IPS-11a (cell line): Measurements from ENCODE around the gene MED1.
A peak's percentile ranks its signal among the peaks of the same experiment; 100 is the strongest.
"Not testable (repeated sequence)": the region's sequence is repeated elsewhere in the genome, so short reads cannot be mapped to it uniquely, and the experiment has no call there.

Experiments
- H3K4me3 ChIP-seq: one replicate; pipeline ENCODE4 v1.5.1; 2013; ENCODE audit warnings: low read depth, low read length, control low read depth

The MED1 gene

GRCh38 chr17:39443326-39443725 lies 7.7 kb downstream of the MED1 start:
- no peak overlapping the region for H3K4me3 ChIP-seq

DNA sequence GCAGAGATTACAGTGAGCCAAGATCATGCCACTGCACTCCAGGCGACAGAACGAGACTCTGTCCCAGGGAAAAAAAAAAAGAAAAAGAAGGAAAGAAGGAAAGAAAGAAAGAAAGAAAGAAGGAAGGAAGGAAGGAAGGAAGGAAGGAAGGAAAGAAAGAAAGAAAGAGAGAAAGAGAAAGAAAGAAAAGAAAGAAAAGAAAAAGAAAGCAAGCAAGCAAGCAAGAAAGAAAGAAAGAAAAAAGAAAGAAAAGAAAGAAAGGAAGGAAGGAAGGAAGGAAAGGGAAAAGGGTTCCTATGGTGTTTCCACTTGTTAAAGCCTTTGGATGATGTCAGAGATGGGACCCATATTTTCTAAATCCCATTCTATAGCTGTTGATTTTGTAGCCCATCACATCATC lies 11.2 kb downstream of the MED1 start:
- H3K4me3 ChIP-seq: not testable (repeated sequence)

- no peak overlapping the region for H3K4me3 ChIP-seq
These were observed 21.5 kb downstream of the MED1 start for GRCh38 chr17:39429600-39429999.

- H3K4me3 ChIP-seq: no peak overlapping the region
These were observed 34.9 kb downstream of the MED1 start for GRCh38 chr17:39416141-39416540.

GRCh38 chr17:39410279-39410678 lies 40.8 kb downstream of the MED1 start:
- H3K4me3 ChIP-seq: no peak overlapping the region

DNA sequence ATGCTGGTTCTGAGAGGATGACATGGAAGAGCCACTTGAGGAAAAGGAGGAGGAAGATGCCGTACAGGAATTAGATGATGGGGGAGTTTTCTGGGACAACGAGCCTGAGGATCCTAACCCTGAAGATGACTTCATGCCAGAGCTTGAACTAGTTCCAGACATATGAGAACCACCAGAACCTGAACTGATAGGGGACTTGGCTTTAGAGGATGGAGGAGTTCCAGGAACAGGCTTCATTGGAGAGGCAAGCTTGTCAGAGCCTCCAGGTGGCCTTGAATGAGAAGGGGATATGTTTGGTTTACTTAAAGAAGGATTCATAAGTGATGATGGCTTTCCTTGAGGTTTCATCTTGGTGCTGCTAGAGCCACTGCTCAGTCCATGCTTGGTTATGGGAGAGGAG lies 42.7 kb downstream of the MED1 start:
- no peak overlapping the region for H3K4me3 ChIP-seq

DNA sequence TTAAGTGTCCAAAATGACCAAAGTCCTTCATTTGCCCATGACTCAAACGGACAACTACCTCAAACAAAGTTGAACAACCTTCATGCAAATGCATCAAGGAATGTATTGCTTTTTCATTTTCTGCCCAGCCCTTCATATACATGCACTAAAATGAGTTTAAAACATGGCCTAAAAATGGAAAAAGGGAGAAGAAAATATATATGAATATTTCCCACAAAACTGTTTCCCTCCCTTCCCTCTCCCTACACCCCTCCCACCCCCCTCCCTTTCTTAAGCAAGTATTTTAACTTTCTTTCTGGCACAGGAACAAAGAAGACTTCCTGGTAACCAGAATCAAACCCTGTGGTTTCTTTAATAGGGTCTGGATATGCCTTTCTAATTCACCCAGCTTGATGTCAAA lies 44.1 kb downstream of the MED1 start:
- H3K4me3 ChIP-seq: no peak overlapping the region

DNA sequence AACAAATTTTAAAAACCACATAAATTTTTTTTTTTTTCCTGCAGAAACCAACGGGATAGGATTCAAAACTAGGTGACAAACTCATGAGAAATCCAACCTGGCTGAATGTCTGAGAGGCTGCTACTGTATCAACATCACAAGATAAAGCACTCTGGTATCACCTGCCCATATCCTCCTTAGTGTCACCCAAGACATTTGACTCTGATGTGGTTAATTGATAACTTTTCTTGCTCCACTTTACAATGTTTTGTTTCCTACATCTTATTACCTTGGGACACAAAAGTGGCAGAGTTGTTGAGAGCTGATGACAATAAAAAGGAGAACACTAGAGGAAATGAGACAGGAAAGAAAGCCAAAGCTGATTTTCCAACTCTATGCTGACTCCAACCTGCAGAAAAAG lies 45.6 kb downstream of the MED1 start:
- H3K4me3 ChIP-seq: no peak overlapping the region

DNA sequence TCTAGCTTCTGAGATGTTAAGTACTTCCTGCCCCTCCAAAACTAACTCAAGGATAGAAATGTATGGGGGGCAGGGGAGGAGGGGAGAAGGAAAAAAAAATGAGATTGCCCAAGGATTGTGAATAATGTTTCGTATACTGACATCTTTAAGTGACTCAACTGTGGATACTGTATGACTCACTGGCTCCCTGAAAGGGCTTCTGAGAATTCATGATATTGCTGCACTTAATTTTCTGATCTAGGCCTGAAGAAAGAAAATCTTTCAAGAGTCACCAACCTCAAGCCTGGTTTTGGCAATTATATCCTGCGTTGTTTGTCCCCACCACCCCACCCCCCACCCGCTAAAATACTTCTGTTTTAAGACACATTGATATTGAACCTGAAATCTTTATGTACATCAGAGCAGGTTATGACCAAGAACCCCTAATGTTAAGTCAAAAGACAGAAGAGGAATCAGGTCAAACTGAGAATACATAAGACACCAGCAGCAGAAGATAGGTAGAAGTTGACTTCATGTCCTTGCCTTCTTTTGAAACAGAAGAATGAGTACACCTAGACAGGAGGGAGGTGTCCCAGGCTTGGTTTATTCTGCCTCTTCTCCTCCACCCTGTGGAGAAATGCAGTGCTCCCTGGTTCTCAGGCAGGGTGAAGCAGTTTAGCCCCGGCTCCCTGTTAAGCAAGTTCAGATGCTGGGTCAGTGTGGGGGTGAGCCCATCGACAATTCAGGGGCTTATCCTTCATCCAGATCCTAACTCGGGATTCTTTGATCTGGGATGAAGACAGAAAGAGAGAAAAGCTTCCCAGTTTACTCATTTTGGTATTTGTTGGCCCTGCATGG lies 46.3 kb downstream of the MED1 start:
- H3K4me3 ChIP-seq: no peak overlapping the region

DNA sequence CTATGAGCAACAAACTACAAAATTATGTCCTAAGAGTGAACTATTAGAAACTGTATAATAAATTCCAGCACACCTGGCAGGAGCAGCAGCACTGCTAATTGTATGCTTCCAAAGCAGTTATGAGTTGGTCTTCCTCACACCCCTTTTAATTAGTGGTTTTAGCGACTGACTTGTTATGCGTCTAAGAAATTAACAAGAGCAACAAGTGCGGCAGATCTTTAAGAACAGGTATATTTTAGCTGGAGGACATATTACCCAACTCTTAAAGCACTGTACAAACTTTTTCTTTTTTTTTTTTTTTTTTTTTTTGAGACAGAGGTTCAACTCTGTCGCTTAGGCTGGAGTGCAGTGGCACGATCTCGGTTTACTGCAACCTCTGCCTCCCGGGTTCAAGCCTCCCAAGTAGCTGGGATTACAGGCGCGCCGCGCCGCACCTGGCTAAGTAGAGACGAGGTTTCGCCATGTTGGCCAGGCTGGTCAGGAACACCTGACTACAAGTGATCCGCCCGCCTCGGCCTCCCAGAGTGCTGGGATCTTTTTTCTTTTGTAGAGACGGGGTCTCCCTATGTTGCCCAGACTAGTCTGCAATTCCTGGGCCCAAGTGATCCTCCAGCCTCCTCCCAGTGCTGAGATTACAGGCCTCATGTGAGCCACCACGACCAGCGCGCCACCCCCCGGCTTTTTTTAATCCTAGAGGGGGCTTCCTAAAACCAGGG lies 48.0 kb downstream of the MED1 start:
- H3K4me3 ChIP-seq: no peak overlapping the region

GRCh38 chr17:39402244-39402889 lies 48.7 kb downstream of the MED1 start:
- H3K4me3 ChIP-seq: peak overlapping the region; percentile 96

- peak within 1 kb of the TSS; percentile 96 for H3K4me3 ChIP-seq
These were observed 49.4 kb downstream of the MED1 start, which contains the start of gene FBXL20 for GRCh38 chr17:39401412-39402243. FBXL20 (minus strand) TSS chr17:39401626; CDS start chr17:39401402, 224 bp downstream.

DNA sequence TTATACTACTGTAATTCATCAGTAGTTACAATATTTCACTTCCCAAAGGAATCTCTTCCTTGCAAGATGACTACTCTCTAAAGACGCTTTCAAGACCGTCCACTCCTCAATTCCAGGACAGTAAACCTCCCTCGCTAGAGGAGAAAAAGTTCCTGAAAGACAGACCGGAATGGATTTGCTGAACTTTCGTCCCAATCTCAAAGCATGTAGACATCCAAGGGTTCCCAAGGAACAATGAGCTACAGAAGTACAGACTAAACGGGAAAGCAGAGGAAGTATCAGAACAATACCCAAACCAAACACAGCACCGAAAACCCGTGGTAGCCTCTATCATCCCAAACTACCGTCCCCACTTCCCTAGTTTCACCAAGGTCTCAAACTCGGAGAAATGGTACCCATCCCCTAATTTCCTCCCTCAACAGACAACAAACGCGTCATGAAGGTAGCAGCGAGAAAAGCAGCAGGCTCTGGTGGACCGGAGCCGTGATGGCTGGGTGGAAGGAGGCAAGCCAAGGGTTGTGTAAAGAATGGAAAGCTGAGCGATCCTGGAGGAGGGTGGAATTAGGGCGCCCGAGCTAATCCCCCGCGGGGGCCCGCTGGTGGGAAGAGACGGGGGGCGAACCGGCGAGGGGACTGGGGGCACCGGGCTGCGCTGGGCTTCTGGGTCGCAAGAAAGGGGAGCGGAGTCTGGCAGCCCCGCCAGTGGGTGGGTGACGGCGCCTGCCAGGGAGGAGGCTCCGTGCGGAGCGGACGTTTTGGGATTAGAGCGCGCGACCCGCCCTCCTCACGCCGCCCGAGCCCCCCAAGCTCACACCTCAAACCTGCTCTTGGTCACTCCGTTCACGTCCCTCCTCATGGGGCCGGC lies 50.3 kb downstream of the MED1 start:
- H3K4me3 ChIP-seq: peak overlapping the region; percentile 96

DNA sequence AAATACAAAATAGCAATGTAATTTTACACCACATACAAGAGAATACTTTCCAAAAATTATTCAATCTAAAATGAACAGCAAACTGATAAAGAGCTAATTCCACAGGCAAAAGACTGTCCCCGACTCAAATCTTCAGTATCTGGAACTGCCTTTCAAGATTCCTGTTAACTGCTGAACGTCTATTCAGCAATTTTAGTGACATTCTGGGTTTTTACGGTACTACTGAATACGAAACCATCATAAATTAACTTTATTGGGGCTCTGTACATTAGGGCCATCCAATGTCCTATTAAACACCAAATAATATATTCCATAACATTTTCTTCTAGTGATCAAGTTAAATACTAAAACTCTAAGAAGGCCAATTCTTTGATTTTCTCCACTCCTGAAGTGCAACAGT lies 51.3 kb downstream of the MED1 start:
- no peak overlapping the region for H3K4me3 ChIP-seq

GRCh38 chr17:39393736-39394135 lies 57.3 kb downstream of the MED1 start:
- H3K4me3 ChIP-seq: no peak overlapping the region

GRCh38 chr17:39391448-39391847 lies 59.6 kb downstream of the MED1 start:
- H3K4me3 ChIP-seq: no peak overlapping the region

- H3K4me3 ChIP-seq: no peak overlapping the region
These were observed 66.0 kb downstream of the MED1 start for GRCh38 chr17:39385040-39385439.

- H3K4me3 ChIP-seq: no peak overlapping the region
These were observed 70.9 kb downstream of the MED1 start for GRCh38 chr17:39380144-39380543.

GRCh38 chr17:39376434-39376833 lies 74.6 kb downstream of the MED1 start:
- no peak overlapping the region for H3K4me3 ChIP-seq

- H3K4me3 ChIP-seq: not testable (repeated sequence)
These were observed 83.3 kb downstream of the MED1 start for GRCh38 chr17:39367805-39368204.
